Measurements from ENCODE around the gene OR56A4.

DNA sequence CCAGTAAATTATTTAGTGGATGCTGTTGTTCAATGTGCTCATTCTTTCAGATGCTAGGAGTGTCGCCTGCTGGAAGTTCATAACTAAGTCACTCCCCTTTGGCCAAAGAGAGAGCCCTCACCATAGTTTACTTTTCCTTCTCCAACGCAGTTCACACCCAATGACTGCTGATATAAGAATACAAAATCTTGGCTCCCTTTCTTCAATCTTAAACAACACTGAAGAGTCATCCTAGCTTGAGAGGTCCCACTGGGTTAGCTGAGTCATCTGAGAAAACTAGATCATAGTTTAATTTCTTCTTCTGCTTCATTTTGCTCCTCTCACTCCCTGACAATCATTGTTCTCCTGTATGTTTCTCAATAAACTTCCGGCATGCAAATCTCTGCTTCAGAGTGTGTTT, 14.6 kb downstream of the OR56A4 start:
- TF ChIP-seq, protein P1, sequence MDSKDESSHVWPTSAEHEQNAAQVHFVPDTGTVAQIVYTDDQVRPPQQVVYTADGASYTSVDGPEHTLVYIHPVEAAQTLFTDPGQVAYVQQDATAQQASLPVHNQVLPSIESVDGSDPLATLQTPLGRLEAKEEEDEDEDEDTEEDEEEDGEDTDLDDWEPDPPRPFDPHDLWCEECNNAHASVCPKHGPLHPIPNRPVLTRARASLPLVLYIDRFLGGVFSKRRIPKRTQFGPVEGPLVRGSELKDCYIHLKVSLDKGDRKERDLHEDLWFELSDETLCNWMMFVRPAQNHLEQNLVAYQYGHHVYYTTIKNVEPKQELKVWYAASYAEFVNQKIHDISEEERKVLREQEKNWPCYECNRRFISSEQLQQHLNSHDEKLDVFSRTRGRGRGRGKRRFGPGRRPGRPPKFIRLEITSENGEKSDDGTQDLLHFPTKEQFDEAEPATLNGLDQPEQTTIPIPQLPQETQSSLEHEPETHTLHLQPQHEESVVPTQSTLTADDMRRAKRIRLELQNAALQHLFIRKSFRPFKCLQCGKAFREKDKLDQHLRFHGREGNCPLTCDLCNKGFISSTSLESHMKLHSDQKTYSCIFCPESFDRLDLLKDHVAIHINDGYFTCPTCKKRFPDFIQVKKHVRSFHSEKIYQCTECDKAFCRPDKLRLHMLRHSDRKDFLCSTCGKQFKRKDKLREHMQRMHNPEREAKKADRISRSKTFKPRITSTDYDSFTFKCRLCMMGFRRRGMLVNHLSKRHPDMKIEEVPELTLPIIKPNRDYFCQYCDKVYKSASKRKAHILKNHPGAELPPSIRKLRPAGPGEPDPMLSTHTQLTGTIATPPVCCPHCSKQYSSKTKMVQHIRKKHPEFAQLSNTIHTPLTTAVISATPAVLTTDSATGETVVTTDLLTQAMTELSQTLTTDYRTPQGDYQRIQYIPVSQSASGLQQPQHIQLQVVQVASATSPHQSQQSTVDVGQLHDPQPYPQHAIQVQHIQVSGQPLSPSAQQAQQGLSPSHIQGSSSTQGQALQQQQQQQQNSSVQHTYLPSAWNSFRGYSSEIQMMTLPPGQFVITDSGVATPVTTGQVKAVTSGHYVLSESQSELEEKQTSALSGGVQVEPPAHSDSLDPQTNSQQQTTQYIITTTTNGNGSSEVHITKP (tag by site-specific recombination; IDR thresholded peaks at IDR 0.05): no peak
- TF ChIP-seq, protein P2, sequence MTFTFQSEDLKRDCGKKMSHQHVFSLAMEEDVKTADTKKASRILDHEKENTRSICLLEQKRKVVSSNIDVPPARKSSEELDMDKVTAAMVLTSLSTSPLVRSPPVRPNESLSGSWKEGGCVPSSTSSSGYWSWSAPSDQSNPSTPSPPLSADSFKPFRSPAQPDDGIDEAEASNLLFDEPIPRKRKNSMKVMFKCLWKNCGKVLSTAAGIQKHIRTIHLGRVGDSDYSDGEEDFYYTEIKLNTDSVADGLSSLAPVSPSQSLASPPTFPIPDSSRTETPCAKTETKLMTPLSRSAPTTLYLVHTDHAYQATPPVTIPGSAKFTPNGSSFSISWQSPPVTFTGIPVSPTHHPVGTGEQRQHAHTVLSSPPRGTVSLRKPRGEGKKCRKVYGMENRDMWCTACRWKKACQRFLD (tag by site-specific recombination; IDR thresholded peaks at IDR 0.05): no peak
- TF ChIP-seq ZNF529 (tag by site-specific recombination; IDR thresholded peaks at IDR 0.05; ENCODE audit: insufficient replicate concordance) (no peak), ZNF354C (tag by site-specific recombination; IDR thresholded peaks at IDR 0.05; ENCODE audit: borderline replicate concordance, low read depth) (no peak), KLF16 (tag by site-specific recombination; IDR thresholded peaks at IDR 0.05) (no peak), TCF7L2 (IDR thresholded peaks at IDR 0.05; ENCODE audit: borderline replicate concordance, low read depth, low read length) (no peak), ZNF391 (tag by site-specific recombination; IDR thresholded peaks at IDR 0.05; ENCODE audit: borderline replicate concordance, low read depth) (no peak)
- TF ChIP-seq, protein P3, sequence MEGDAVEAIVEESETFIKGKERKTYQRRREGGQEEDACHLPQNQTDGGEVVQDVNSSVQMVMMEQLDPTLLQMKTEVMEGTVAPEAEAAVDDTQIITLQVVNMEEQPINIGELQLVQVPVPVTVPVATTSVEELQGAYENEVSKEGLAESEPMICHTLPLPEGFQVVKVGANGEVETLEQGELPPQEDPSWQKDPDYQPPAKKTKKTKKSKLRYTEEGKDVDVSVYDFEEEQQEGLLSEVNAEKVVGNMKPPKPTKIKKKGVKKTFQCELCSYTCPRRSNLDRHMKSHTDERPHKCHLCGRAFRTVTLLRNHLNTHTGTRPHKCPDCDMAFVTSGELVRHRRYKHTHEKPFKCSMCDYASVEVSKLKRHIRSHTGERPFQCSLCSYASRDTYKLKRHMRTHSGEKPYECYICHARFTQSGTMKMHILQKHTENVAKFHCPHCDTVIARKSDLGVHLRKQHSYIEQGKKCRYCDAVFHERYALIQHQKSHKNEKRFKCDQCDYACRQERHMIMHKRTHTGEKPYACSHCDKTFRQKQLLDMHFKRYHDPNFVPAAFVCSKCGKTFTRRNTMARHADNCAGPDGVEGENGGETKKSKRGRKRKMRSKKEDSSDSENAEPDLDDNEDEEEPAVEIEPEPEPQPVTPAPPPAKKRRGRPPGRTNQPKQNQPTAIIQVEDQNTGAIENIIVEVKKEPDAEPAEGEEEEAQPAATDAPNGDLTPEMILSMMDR (tag by site-specific recombination; IDR thresholded peaks at IDR 0.05): no peak
- TF ChIP-seq, protein P4, sequence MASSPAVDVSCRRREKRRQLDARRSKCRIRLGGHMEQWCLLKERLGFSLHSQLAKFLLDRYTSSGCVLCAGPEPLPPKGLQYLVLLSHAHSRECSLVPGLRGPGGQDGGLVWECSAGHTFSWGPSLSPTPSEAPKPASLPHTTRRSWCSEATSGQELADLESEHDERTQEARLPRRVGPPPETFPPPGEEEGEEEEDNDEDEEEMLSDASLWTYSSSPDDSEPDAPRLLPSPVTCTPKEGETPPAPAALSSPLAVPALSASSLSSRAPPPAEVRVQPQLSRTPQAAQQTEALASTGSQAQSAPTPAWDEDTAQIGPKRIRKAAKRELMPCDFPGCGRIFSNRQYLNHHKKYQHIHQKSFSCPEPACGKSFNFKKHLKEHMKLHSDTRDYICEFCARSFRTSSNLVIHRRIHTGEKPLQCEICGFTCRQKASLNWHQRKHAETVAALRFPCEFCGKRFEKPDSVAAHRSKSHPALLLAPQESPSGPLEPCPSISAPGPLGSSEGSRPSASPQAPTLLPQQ (tag by site-specific recombination; IDR thresholded peaks at IDR 0.05): no peak
- TF ChIP-seq, protein P5, sequence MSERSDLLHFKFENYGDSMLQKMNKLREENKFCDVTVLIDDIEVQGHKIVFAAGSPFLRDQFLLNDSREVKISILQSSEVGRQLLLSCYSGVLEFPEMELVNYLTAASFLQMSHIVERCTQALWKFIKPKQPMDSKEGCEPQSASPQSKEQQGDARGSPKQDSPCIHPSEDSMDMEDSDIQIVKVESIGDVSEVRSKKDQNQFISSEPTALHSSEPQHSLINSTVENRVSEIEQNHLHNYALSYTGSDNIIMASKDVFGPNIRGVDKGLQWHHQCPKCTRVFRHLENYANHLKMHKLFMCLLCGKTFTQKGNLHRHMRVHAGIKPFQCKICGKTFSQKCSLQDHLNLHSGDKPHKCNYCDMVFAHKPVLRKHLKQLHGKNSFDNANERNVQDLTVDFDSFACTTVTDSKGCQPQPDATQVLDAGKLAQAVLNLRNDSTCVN (tag by site-specific recombination; optimal IDR thresholded peaks at IDR 0.05): no peak
